HG03558 (cell line): ENCODE measurements around the gene EVI5L.

Source experiments
- ATAC-seq: cut with Tn5 transposase; IDR thresholded peaks from one replicate; pipeline ENCODE4 v1.9.1; 2021; ENCODE audit warnings: moderate number of reproducible peaks; ENCODE audit not compliant: unreplicated experiment; ENCODE audit errors: extremely low read depth

Gene EVI5L

GRCh38 chr19:7869910-7870511 is 40.0 kb downstream of the EVI5L start:
- no peak for ATAC-seq

DNA sequence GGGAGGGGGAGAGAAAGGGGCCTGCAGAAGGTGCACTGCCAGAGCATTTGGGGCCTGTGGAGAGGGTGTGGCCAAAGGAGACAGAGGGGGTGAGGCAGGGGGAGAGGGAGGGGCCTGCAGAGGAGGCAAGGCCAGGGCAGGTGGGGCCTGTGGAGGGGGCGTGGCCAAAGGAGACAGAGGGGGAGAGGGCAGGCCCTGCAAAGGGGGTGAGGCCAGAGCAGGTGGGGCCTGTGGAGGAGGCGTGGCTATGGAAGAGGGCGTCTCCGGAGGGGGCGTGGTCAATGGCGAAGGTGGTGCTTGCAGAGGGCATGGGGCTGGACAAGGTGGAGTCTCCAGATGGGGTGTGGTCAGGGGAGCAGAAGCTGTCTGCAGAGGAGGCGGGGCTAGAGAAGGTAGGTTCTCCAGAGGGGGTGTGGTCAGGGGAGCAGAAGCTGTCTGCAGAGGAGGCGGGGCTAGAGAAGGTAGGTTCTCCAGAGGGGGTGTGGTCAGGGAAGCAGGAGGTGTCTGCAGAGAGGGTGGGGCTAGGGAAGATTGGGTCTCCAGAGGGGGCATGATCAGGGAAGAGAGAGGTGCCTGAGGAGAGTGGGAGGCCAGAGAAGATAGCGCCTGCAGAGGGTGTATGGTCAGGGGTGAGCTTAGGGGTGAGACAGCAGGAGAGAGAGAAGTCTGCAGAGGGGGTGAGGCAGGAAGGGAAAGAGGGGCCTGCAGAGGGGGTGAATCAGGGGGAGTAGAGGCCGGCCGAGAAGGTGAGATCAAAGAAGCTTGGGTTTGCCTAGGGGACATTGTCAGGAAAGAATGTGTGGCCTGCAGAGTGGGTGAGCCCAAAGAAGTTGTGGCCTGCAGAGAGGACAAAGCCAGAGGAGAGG is 40.8 kb downstream of the EVI5L start:
- ATAC-seq, result no peak

DNA sequence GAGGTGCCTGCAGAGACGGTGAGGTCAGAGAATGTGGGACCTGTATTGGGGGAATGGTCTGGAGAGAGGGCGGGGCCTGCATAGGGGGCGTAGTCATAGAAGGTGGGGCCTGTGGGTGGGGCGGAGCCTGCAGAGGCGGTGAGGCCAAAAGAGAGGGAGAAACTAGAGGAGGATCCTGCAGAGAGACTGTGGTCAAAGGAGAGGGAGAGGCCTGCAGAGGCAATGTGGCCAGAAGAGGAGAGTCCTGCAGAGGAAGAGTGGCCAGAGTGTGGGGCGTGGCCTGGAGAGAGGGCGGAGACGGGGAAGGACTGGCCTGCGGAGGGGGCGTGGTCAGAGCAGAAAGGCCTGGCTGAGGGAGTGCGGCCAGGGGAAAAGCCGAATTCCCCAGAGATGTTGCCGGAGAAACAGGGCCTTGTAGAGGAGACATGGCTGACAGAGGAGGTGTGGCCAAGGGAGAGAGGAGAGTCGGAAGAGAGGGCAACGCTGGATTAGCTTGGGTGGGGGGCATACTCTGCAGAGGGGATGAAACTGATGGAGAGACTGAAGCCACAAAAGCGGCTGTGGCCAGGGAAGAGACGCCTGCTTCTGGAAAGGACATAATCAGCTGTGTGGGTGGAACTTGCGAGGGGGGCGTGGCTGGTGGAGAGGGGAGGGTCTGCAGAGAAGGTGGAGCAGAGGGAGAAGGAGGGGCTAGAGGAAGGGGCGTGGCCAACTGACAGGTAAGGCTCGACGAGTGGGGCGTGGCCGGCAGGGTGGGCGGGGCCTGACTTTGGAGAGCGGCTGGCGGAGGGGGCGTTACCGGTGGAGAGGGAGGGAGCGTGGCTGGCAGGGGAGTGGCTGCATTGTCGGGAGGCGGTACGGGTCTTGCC is 41.7 kb downstream of the EVI5L start:
- no peak for ATAC-seq

GRCh38 chr19:7872306-7873204 is 42.5 kb downstream of the EVI5L start:
- ATAC-seq, result no peak

- no peak for ATAC-seq
These were observed 43.5 kb downstream of the EVI5L start for GRCh38 chr19:7873304-7874075.

- no peak for ATAC-seq
These were observed 44.3 kb downstream of the EVI5L start, which contains the start of gene PRR36 for GRCh38 chr19:7874076-7874896. TSS of gene PRR36 (minus strand) at chr19:7874390. CDS start at chr19:7873689, 701 bp downstream.

GRCh38 chr19:7874897-7875273 is 44.9 kb downstream of the EVI5L start:
- ATAC-seq, result no peak

- ATAC-seq, result no peak
These were observed 47.3 kb downstream of the EVI5L start for GRCh38 chr19:7877249-7877836.

GRCh38 chr19:7879111-7879807 is 49.2 kb downstream of the EVI5L start:
- no peak for ATAC-seq

GRCh38 chr19:7879836-7880235 is 49.8 kb downstream of the EVI5L start:
- ATAC-seq, result no peak

- ATAC-seq, result no peak
These were observed 51.9 kb downstream of the EVI5L start for GRCh38 chr19:7881910-7882309.

- ATAC-seq, result no peak
These were observed 53.1 kb downstream of the EVI5L start for GRCh38 chr19:7883105-7883504.

DNA sequence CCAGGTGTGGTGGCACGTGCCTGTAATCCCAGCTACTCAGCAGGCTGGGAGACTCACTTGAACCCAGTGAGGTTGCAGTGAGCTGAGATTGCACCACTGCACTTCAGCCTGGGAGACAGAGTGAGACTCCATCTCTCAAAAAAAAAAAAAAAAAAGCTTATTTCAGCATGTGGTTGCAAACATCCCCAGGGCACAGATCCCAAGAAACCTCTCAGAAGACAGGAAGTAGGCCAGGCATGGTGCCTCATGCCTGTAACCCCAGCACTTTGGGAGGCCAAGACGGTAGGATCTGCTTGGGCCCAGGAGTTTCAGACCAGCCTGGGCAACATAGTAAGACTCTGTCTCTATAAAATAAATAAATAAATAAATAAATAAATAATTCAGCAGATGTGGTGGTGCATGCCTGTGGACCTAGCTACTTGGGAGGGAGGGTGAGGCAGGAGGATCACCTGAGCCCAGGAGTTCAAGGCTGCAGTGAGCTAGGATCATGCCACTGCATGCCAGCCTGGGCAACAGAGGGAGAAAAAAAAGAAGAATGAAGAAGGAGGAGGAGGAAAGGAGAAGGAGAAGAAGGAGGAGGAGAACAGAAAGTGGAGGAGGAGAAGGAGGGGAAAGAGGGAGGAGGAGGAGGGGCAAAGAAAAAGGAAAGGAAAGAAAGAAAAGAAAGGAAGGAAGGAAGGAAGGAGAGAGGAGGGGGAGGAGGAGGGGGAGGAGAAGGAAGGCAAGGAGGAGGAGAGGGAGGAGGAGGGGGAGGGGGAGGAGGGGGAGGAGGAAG is 54.0 kb downstream of the EVI5L start:
- no peak for ATAC-seq

DNA sequence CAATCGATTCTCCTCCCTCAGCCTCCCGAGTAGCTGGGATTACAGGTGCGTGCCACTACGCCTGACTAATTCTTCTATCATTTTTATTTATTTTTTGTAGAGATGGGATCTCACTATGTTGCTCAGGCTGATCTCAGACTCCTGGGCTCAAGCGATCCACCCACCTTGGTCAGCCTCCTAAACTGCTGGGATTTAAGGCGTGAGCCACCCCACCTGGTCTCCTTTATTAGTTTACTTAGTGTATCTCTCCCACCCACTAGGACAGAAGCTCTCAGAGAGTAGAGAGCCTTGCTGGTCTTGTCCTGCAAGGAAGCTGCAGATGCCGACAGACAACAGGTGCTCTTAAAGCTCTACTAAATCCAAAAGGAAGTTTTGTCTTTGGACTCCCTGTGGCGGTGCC is 55.8 kb downstream of the EVI5L start:
- ATAC-seq, result no peak

GRCh38 chr19:7887408-7888144 is 57.6 kb downstream of the EVI5L start:
- no peak for ATAC-seq
